Glutamatergic neuron (in vitro differentiated cells): ENCODE measurements around the gene CDS1. TPM values are rescaled to one million over a fixed set of nuclear protein-coding genes. Genes with fewer than 3 reads are reported as not detected.

Experiments used
- DNase-seq: peaks from one replicate; pipeline ENCODE4 v3.0.0; 2022
- H3K27ac Mint-ChIP-seq: one replicate; pipeline ENCODE4 v1.8.0; 2020; ENCODE audit warnings: mild to moderate bottlenecking, mixed read lengths, inconsistent platforms; ENCODE audit not compliant: unreplicated experiment
- H3K27me3 Mint-ChIP-seq: one replicate; pipeline ENCODE4 v1.8.0; 2020; ENCODE audit warnings: mild to moderate bottlenecking, moderate library complexity, mixed read lengths, inconsistent platforms; ENCODE audit not compliant: unreplicated experiment
- H3K36me3 Mint-ChIP-seq: one replicate; pipeline ENCODE4 v1.8.0; 2020; ENCODE audit warnings: mild to moderate bottlenecking, mixed read lengths, inconsistent platforms; ENCODE audit not compliant: unreplicated experiment
- H3K4me1 Mint-ChIP-seq: one replicate; pipeline ENCODE4 v1.8.0; 2020; ENCODE audit warnings: mild to moderate bottlenecking, low read depth, mixed read lengths, inconsistent platforms; ENCODE audit not compliant: unreplicated experiment
- H3K4me3 Mint-ChIP-seq: one replicate; pipeline ENCODE4 v1.8.0; 2020; ENCODE audit warnings: mild to moderate bottlenecking, mixed read lengths, inconsistent platforms; ENCODE audit not compliant: unreplicated experiment
- H3K9me3 Mint-ChIP-seq: one replicate; pipeline ENCODE4 v1.8.0; 2020; ENCODE audit warnings: mild to moderate bottlenecking, moderate library complexity, mixed read lengths, inconsistent platforms; ENCODE audit not compliant: unreplicated experiment
- total RNA-seq: library from RNA; stranded (reverse); fragmentation: NEBNext Ultra II Directional; extraction: Animal tissue kit (Norgen Biotek cat#: 25700); gene quantifications from one replicate; pipeline ENCODE4 v1.2.1, GENCODE V29; 2021; ENCODE audit not compliant: unreplicated experiment
- TF ChIP-seq, protein P1 (sequence below): fragments of 200-600 bp; sonication (generic); IDR thresholded peaks from one replicate; pipeline ENCODE4 v1.5.0; 2021; ENCODE audit not compliant: partially characterized antibody, unreplicated experiment

The CDS1 gene
- total RNA-seq, 1 donor from 2014 or later = 1.3 TPM

DNA sequence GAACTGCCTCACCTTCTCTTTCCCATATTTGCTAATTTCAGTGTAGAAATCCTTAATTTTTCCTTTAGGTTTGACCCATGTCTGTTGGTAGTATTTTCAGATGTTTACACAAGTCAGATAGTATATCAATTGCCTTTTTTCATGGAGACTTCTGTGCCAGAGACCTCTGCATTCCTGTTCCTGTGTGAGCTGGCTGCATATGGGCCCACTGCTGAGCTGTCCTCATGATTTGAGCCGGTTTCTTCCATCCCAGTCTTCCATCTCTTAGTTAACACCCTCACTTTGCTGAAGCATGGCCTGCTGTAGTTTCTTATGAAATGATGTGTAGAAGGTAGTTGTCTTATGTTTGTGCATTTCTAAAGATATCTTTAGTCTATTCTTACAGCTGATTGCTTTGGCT lies 40.0 kb downstream of the CDS1 start:
- TF ChIP-seq, protein P1, sequence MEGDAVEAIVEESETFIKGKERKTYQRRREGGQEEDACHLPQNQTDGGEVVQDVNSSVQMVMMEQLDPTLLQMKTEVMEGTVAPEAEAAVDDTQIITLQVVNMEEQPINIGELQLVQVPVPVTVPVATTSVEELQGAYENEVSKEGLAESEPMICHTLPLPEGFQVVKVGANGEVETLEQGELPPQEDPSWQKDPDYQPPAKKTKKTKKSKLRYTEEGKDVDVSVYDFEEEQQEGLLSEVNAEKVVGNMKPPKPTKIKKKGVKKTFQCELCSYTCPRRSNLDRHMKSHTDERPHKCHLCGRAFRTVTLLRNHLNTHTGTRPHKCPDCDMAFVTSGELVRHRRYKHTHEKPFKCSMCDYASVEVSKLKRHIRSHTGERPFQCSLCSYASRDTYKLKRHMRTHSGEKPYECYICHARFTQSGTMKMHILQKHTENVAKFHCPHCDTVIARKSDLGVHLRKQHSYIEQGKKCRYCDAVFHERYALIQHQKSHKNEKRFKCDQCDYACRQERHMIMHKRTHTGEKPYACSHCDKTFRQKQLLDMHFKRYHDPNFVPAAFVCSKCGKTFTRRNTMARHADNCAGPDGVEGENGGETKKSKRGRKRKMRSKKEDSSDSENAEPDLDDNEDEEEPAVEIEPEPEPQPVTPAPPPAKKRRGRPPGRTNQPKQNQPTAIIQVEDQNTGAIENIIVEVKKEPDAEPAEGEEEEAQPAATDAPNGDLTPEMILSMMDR = no peak
- H3K9me3 Mint-ChIP-seq = no peaks in the 10 kb centered on the region
- H3K4me3 Mint-ChIP-seq = no peak overlapping the region
- peaks cover 4% of the 10 kb centered on the region for H3K4me1 Mint-ChIP-seq
- H3K36me3 Mint-ChIP-seq = no peaks in the 10 kb centered on the region
- no peak for DNase-seq
- no peak overlapping the region for H3K27ac Mint-ChIP-seq
- H3K27me3 Mint-ChIP-seq = no peaks in the 10 kb centered on the region

GRCh38 chr4:84623661-84624060 lies 40.7 kb downstream of the CDS1 start:
- H3K27me3 Mint-ChIP-seq = no peaks in the 10 kb centered on the region
- TF ChIP-seq, protein P1 = no peak
- no peaks in the 10 kb centered on the region for H3K9me3 Mint-ChIP-seq
- H3K36me3 Mint-ChIP-seq = no peaks in the 10 kb centered on the region
- H3K4me1 Mint-ChIP-seq = no peaks in the 10 kb centered on the region
- H3K27ac Mint-ChIP-seq = no peak overlapping the region
- no peak for DNase-seq
- H3K4me3 Mint-ChIP-seq = no peak overlapping the region

GRCh38 chr4:84626673-84627072 lies 43.7 kb downstream of the CDS1 start:
- no peak for DNase-seq
- Mint-ChIP-seq H3K4me3 (no peak overlapping the region), H3K27ac (no peak overlapping the region), H3K4me1 (no peaks in the 10 kb centered on the region), H3K27me3 (no peaks in the 10 kb centered on the region), H3K9me3 (no peaks in the 10 kb centered on the region), H3K36me3 (no peaks in the 10 kb centered on the region)
- TF ChIP-seq, protein P1 = no peak

- TF ChIP-seq, protein P1 = no peak
- DNase-seq = no peak
- Mint-ChIP-seq H3K4me3 (no peak overlapping the region), H3K27ac (no peak overlapping the region), H3K4me1 (no peaks in the 10 kb centered on the region), H3K27me3 (peaks cover 1% of the 10 kb centered on the region), H3K9me3 (no peaks in the 10 kb centered on the region), H3K36me3 (no peaks in the 10 kb centered on the region)
These were observed 48.6 kb downstream of the CDS1 start for GRCh38 chr4:84631573-84631972.

DNA sequence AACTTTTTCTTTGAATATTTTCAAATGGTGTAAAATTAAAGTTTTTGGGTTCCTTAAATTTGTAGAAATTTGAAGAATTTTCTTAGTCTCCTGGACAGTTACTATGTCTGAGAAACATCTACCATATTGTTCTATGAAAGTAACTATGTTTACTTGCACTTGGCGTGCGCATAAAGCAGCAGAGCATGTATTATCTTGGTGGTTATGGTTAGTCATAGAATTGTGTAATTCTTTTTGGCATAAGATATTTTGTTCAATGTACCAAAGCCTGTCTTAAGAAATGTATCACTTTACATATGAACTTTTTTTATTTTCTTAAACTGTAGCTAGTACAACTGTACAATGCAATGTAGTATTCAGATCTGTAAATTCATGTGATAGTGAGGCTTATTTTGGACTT lies 49.2 kb downstream of the CDS1 start:
- no peaks in the 10 kb centered on the region for H3K9me3 Mint-ChIP-seq
- DNase-seq = no peak
- peaks cover 1% of the 10 kb centered on the region for H3K27me3 Mint-ChIP-seq
- H3K4me3 Mint-ChIP-seq = no peak overlapping the region
- no peaks in the 10 kb centered on the region for H3K4me1 Mint-ChIP-seq
- TF ChIP-seq, protein P1 = no peak
- no peak overlapping the region for H3K27ac Mint-ChIP-seq
- no peaks in the 10 kb centered on the region for H3K36me3 Mint-ChIP-seq
